GM23338 (cell line): ENCODE measurements around the gene VAPA.

Source experiments
- CREB1 ChIP-seq: fragments of 250-450 bp; sonication (Bioruptor Pico); IDR thresholded peaks from 2 replicates; pipeline ENCODE4 v1.5.0; 2020; ENCODE audit warnings: low read depth, mild to moderate bottlenecking, moderate library complexity
- CTCF ChIP-seq, 2 experiments: fragments of 200-600 bp in 1 of 2; sonication (generic) in 1 of 2; conservative IDR thresholded peaks; 2 replicates each; pipeline versions ENCODE4 v1.5.1 to v1.6.1; 2016 to 2017; ENCODE audit warnings: antibody characterized with exemption in 2 of 2, low read depth in 2 of 2, mild to moderate bottlenecking in 2 of 2, moderate library complexity in 1 of 2
- ETS1 ChIP-seq: IDR thresholded peaks from 2 replicates; pipeline ENCODE4 v1.6.1; 2016; ENCODE audit warnings: antibody characterized with exemption
- EZH2 ChIP-seq: fragments of 200-600 bp; sonication (generic); IDR thresholded peaks from one replicate; pipeline ENCODE4 v1.8.0; 2017; ENCODE audit warnings: antibody characterized with exemption, mild to moderate bottlenecking, low read depth; ENCODE audit not compliant: unreplicated experiment
- EZH2phosphoT487 ChIP-seq: fragments of 200-600 bp; sonication (generic); IDR thresholded peaks from one replicate; pipeline ENCODE4 v1.8.1; 2018; ENCODE audit warnings: antibody characterized with exemption; ENCODE audit not compliant: unreplicated experiment
- JUNB ChIP-seq: IDR thresholded peaks from one replicate; pipeline ENCODE4 v1.6.1; 2016; ENCODE audit warnings: antibody characterized with exemption; ENCODE audit not compliant: unreplicated experiment
- NANOG ChIP-seq: IDR thresholded peaks from 2 replicates; pipeline ENCODE4 v1.6.1; 2016; ENCODE audit warnings: antibody characterized with exemption, borderline replicate concordance
- POLR2AphosphoS5 ChIP-seq: IDR thresholded peaks from 2 replicates; pipeline ENCODE4 v1.6.1; 2016; ENCODE audit warnings: antibody characterized with exemption, low read depth
- REST ChIP-seq: IDR thresholded peaks from one replicate; pipeline ENCODE4 v1.6.1; 2018; ENCODE audit warnings: antibody characterized with exemption; ENCODE audit not compliant: unreplicated experiment
- STAT1 ChIP-seq: IDR thresholded peaks from one replicate; pipeline ENCODE4 v1.6.1; 2016; ENCODE audit warnings: antibody characterized with exemption; ENCODE audit not compliant: unreplicated experiment
- ZNF114 ChIP-seq: fragments of 250-450 bp; sonication (Bioruptor Pico); IDR thresholded peaks from 2 replicates; pipeline ENCODE4 v1.5.0; 2020; ENCODE audit warnings: mild to moderate bottlenecking, moderate library complexity
- ZNF462 ChIP-seq: fragments of 250-450 bp; sonication (Bioruptor Pico); IDR thresholded peaks from 2 replicates; pipeline ENCODE4 v1.5.0; 2020; ENCODE audit warnings: mild to moderate bottlenecking, moderate library complexity

- no peak for TF ChIP-seq EZH2phosphoT487
- no peak for TF ChIP-seq CTCF (conservative IDR thresholded peaks at IDR 0.05; ENCODE audit: low read depth in 2 of 2)
- TF ChIP-seq EZH2 = no peak
- TF ChIP-seq CREB1 = no peak
- no peak for TF ChIP-seq ETS1
- TF ChIP-seq POLR2AphosphoS5 = no peak
- TF ChIP-seq JUNB = no peak
- no peak for TF ChIP-seq ZNF114 (CRISPR knock-in tag)
- TF ChIP-seq ZNF462 (CRISPR knock-in tag) = no peak
- TF ChIP-seq REST = no peak
- TF ChIP-seq STAT1 = no peak
- no peak for TF ChIP-seq NANOG
Measured at GRCh38 chr18:9968081-9968848, 54.4 kb downstream of the VAPA start.
